GM19099 (cell line): Measurements from ENCODE around the gene SMIM5.

Source experiments
- POLR2A ChIP-seq: IDR thresholded peaks from 3 replicates; pipeline ENCODE4 v1.6.1; 2011; ENCODE audit warnings: low read depth; ENCODE audit not compliant: insufficient read length; ENCODE audit errors: extremely low read depth

SMIM5 gene

DNA sequence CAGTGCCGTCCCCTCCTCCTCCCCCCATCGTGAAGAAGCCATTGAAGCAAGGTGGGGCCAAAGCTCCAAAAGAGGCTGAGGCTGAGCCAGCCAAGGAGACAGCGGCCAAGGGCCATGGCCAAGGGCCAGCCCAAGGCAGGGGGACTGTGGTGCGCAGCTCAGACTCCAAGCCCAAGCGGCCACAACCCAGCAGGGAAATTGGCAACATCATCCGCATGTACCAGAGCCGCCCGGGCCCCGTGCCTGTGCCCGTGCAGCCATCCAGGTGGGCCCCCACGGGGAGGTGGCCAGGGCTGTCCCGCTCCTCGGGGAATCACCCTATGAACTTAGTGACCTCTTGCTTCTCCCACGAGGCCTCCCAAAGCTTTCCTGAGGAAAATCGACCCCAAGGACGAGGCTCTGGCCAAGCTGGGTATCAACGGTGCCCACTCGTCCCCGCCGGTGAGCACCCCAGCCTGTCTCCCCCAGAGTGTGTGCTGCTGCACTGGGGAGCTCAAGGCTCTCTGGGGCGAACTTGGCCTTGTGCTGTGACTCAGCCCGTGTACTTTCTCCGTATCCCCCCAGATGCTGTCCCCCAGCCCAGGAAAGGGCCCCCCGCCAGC is 16.6 kb upstream of the SMIM5 start:
- no peak for TF ChIP-seq POLR2A

DNA sequence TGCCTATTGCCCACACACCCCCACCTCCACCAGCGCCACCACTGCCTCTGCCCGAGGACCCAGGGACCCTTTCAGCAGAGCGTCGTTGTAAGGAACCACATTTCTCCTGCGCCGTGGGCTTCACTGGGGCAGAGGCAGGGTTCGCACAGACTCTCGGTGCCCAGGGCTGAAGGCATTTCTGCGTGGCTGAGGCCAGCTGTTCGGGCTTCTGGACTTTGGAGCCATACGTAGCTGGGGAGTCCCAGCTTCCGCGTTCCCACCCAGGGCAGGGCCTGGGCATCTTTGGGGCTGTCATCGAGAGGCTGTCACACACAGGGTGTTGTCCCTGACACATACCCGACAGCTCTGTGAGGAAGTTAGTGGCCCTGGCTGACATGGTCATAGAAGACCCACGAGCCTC is 16.0 kb upstream of the SMIM5 start:
- no peak for TF ChIP-seq POLR2A

DNA sequence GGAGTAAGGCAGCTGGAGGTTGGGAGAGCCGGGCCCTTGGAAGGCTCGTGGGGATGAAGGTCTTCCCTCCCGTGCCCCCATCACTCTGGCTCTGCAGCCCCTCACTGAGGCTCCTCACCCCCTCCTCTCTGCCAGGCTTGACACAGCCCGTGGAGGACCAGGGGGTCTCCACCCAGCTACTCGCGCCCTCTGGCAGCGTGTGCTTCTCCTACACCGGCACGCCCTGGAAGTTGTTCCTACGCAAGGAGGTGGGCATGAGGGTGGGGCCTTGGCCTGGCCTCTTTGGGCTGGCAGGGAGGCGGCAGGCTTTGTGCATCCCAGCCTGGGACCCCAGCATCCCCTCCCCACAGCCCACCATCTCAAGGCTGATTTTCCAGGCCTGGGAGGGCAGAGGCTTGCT is 15.6 kb upstream of the SMIM5 start:
- no peak for TF ChIP-seq POLR2A

DNA sequence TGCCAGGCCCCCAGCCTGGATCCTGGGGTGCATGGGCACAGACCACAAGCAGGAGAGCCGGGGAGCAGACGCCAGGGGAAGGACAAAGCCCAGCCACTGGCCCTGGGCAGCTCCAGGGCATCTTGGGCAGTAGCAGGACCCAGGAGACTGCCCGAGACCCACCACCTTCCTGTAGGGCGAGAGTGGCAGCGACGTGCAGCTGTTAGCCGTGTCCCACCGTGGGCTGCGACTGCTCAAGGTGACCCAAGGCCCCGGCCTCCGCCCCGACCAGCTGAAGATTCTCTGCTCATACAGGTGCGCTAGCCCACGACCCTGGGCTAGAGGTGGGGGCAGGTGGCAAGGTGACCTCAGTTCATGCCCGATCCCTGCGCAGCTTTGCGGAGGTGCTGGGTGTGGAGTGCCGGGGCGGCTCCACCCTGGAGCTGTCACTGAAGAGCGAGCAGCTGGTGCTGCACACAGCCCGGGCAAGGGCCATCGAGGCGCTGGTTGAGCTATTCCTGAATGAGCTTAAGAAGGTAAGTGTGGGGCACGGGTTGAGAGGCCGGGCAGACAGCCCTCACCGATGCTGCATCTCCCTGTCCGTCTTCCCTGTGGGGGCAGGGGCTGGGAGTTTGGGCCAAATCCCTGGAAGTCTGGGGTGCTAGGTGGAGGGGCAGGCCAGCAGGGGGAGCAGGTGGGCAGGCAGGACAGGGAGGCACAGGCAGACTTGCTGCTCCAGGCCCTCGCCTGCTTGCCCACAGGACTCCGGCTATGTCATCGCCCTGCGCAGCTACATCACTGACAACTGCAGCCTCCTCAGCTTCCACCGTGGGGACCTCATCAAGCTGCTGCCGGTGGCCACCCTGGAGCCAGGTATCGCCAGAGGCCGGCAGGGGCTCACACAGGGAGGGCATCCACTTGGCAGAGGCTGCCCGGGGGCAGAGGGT is 13.5 kb upstream of the SMIM5 start:
- TF ChIP-seq POLR2A = no peak

DNA sequence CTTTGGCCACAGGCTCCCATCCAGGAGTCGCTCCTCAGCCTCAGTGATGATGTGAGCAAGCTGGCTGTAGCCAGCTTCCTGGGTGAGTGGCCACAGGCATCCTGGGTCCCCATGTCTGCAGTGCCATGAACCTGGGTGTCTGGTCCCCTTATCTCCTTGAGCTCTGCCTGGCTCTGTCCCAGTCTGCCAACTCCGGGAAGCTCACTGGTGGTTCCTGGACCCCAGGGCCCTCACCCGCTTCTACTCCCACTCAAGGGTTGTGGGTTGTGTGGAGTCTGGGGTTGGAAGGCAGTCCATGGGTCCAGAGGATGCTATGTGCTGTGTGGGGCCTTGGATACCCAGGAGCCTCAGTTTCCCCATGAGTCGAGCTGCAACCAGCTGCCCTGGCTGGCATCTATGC is 11.7 kb upstream of the SMIM5 start:
- TF ChIP-seq POLR2A = no peak

DNA sequence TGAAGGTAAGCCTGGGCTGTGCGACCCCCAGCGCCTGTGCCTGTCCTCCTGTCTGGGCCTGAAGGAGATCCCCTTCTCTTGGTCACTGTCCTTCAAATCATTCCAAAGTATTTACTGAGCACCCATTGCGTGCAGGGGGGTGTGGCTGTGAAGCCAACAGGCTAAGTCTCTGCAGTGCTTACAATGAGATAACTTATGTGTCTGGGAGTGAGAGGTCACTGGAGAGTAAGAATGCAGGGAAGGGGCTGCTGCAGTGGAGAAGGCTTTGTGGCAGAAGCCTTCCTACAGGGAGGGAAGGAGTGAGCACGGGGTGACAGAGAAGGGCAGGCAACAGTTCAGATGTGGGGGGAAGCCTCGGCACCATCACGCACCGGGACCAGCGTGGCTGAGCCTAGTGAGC is 11.2 kb upstream of the SMIM5 start:
- TF ChIP-seq POLR2A = no peak

DNA sequence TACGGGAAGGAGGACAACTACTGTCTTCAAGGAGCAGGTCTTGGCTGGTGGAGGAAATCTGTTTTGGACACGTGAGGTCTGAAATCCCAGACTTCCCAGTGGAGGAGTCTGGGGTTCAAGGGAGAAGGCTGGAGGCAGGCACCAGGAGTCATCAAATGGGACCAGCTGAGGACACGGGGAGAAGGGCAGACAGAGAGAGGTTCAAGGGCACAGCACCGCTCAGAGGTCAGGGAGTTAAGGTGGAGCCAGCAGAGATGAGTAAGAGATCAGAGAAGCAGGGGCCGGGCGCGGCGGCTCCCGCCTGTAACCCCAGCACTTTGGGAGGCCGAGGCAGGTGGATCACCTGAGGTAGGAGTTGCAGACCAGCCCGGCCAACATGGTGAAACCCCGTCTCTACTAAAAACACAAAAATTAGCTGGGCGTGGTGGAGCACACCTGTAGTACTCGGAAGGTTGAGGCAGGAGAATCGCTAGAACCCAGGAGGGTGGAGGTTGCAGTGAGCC is 10.4 kb upstream of the SMIM5 start:
- TF ChIP-seq POLR2A = no peak

DNA sequence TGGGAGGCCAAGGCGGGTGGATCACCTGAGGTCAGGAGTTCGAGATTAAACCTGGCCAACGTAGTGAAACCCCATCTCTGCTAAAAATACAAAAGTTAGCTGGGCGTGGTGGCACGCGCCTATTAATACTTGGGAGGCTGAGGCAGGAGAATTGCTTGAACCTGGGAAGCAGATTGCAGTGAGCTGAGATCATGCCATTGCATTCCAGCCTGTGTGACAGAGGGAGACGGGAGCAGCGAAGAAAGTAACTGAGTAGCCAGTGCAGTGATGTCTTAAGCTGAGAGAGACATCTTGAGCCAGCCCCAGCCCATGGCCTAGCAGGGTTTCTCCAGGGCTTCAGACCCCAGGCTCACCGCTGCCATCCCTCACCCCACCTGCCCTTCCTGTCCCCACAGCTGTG is 9.8 kb upstream of the SMIM5 start:
- no peak for TF ChIP-seq POLR2A

DNA sequence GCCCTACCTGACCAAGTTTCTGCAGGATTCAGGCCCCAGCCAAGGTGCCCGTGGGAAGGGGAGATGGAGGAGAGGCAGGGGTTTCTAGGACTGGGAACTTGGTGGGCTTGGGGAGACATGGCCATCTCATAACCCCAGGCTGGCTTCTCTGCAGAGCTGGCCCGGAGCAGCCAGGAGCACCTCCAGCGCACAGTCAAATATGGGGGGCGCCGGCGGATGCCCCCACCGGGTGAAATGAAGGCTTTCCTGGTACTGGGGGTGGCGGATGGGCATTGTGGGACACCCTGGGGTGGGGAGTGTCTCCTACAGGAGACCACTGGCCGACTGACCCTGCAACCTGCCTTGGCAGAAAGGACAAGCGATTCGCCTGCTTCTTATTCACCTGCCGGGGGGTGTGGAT is 9.2 kb upstream of the SMIM5 start:
- TF ChIP-seq POLR2A = no peak

DNA sequence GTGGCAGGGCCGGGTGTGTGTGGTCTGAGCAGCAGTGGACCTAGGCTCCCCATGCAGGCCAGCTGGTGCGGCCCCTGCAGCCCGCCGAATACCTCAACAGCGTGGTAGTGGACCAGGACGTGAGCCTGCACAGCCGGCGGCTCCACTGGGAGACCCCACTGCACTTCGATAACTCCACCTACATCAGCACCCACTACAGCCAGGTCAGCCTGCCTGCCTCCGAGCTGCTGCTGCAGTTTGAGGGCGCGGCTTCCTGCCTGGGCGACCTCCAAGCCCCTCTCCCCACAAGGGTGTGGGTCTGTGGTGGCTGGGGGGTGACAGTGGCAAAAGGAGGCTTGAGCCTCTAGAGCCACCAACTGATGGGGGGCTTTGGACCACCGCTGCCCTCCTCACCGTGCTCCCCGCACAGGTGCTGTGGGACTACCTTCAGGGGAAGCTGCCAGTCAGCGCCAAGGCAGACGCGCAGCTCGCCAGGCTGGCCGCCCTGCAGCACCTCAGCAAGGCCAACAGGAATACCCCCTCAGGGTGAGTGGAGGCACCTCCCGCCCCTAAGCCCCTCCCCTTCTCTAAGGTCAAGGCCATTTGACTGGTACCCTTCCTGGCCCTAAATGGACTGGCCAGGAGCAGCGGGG is 8.4 kb upstream of the SMIM5 start:
- no peak for TF ChIP-seq POLR2A

DNA sequence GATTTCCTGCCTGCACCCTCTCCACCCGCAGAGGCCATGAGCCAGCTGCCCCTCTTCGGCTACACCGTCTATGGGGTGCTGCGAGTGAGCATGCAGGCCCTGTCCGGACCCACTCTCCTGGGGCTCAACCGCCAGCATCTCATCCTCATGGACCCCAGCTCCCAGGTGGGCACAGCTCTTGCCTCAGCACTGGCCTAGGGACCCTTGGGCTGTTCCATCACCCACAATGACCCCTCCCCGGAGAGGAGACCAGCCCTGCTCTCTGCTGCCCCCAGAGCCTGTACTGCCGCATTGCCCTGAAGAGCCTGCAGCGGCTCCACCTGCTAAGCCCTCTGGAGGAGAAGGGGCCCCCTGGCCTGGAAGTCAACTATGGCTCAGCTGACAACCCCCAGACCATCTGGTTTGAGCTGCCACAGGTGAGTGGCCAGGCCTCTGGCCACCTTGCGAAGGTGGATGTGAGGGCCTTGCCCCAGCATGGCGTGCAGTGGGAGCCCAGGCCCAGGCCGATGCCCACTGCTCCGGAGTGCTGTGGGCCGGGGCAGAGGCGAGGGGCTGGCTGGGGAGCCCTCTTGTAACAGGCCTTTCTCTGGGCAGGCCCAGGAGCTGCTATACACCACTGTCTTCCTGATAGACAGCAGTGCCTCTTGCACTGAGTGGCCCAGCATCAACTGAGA is 7.3 kb upstream of the SMIM5 start:
- TF ChIP-seq POLR2A = no peak

DNA sequence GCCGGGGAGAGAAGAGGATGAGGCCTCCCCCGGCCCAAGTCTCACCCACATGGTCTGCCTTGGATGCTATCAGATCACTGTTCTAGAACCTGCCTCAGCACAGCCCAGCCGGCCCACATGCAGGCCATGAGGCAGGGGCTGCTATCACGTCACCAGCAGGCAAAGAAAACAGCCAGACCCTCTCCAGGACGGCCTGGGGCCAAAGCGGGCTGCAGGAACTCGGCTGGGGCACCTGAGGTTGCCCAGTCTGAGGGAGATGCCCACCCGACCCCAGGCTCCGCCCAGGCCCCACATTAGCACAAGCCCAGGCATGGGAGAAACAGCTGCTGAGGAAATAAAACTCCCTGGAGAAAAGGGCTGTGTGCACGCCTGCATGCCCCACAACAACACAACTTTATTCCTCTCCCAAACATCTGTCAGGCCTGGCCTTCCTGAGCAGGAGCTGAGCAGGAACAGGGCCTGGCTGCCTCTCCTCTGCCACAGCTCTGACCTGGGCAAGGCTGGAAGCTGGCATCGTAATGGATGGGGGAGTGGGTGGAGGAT is 6.7 kb upstream of the SMIM5 start:
- no peak for TF ChIP-seq POLR2A

DNA sequence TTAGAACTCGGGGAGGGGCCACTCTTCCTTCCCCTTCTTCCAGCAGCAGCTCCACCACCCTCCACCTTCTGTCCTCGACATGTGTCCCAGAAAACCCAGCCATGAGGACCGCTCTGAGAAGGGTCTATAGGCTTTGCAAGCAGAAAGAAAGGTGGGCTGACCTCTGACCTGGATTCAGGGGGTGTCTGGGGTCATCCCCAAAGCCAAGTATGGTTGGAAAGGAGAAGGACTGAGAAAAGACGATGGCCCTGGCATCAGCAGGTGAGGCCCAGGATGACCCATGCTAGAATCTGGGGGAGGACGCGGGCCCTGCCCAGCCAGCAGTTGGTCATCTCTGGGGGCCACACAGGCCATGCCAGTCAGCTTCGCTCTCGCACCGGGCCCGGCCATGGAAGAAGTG is 6.1 kb upstream of the SMIM5 start:
- TF ChIP-seq POLR2A = no peak

DNA sequence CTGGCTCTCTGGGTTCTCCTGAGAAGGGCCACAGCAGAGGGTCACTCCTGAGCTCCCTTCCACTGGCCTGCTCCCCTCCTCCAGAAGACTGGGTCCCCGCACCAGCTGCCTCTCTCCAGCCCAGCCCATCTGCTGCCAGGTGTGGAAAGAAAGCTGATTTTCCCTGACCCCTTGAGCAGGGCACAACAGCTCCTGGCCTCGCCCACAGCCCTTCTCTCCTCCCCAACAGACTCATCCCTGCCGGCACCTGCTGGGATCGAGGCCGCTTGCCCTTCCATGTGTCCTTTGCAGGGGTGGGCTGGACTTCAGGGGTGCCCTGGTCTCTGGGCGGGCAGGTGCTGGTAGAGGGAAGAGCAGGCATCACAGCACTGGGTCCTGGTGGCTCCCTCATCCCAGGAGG is 4.8 kb upstream of the SMIM5 start:
- no peak for TF ChIP-seq POLR2A

DNA sequence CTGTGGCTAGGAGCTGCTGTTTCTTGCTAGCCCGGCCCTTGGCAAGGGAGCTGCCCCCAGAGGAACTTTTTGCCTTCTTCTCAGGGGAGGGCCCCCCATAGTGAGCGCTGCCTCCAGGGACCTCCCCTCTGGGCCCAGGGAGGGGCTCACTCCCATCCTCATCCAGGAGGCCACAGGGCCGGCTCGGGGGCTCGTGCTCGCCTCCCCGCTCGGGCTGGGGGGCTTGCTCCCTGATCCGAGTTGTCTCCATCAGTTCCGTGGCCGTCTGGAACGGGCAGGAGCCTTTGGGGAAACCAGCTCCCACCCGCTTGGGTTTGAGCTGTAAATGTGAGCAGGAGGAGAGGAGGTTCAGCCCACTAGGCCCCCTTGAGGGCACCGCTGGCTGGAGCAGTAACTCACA is 4.1 kb upstream of the SMIM5 start:
- no peak for TF ChIP-seq POLR2A
